HEK293T (cell line): Measurements from ENCODE around the gene MACROD2.

ENCODE experiments used
- BHLHE40 ChIP-seq: fragments of 450-650 bp; IDR thresholded peaks from 2 replicates; pipeline ENCODE4 v1.6.1; 2016; ENCODE audit warnings: mild to moderate bottlenecking, moderate library complexity, borderline replicate concordance
- CTBP1 ChIP-seq: fragments of 450-650 bp; IDR thresholded peaks from 2 replicates; pipeline ENCODE4 v1.6.1; 2016; ENCODE audit warnings: borderline replicate concordance
- FOXK2 ChIP-seq: fragments of 450-650 bp; IDR thresholded peaks from 2 replicates; pipeline ENCODE4 v1.6.1; 2016; ENCODE audit warnings: mild to moderate bottlenecking
- FOXM1 ChIP-seq: fragments of 450-650 bp; IDR thresholded peaks from 2 replicates; pipeline ENCODE4 v1.6.1; 2017; ENCODE audit warnings: mild to moderate bottlenecking, borderline replicate concordance
- HDGF ChIP-seq: fragments of 450-650 bp; IDR thresholded peaks from 2 replicates; pipeline ENCODE4 v1.6.1; 2017; ENCODE audit warnings: antibody characterized with exemption, borderline replicate concordance
- LEF1 ChIP-seq: fragments of 450-650 bp; IDR thresholded peaks from 2 replicates; pipeline ENCODE4 v1.6.1; 2017; ENCODE audit warnings: mild to moderate bottlenecking, borderline replicate concordance
- SP1 ChIP-seq: fragments of 450-650 bp; IDR thresholded peaks from 2 replicates; pipeline ENCODE4 v1.6.1; 2017
- ZNF384 ChIP-seq: fragments of 450-650 bp; IDR thresholded peaks from 2 replicates; pipeline ENCODE4 v1.6.1; 2016

- TF ChIP-seq BHLHE40: no peak
- TF ChIP-seq HDGF: no peak
- no peak for TF ChIP-seq FOXM1
- no peak for TF ChIP-seq LEF1
- TF ChIP-seq SP1: no peak
- no peak for TF ChIP-seq ZNF384
- no peak for TF ChIP-seq CTBP1
- TF ChIP-seq FOXK2: no peak
These were observed 1027.6 kb downstream of the MACROD2 start for GRCh38 chr20:15022921-15023320.
